Raji (cell line): ENCODE data around the gene POU3F1.

Experiments
- POLR2A ChIP-seq: IDR thresholded peaks from 2 replicates; pipeline ENCODE4 v1.6.1; 2011; ENCODE audit warnings: low read depth, low read length, control low read depth; ENCODE audit not compliant: insufficient read depth

Gene POU3F1

DNA sequence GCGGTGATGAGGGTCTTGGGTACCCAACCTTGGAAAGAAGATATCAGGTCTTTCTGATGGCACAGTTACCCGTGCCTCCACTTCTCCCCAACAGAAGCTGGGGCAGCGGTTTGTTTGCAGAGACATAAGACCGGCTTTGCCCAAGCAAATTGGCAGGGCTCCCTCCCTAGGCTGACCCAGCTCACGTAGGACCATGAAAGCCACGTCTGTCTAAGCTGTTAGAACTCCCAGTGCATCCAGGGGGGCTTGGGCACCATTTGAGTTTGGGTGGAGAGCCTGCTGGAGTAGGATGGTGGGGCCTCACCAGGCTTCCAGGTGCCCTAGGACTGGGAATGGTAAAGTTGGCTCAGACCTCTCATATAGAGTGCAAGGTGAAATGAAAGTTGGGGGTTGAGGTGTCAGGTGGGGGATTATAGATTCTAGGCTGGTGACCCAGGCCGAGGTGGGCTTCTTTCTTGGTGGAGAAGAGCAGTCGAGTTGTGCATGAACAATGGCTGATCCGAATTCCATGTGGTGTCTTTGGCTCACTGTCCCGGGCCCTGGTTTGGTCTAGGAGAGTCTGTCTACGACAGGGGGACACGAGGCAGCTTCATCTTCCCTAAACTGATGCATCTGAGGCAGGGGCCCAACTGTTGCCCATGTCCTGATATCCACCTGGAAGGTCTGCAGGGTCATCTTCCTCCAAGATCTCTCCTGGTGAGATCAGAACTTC lies 3.4 kb downstream of the POU3F1 start:
- no peak for TF ChIP-seq POLR2A

DNA sequence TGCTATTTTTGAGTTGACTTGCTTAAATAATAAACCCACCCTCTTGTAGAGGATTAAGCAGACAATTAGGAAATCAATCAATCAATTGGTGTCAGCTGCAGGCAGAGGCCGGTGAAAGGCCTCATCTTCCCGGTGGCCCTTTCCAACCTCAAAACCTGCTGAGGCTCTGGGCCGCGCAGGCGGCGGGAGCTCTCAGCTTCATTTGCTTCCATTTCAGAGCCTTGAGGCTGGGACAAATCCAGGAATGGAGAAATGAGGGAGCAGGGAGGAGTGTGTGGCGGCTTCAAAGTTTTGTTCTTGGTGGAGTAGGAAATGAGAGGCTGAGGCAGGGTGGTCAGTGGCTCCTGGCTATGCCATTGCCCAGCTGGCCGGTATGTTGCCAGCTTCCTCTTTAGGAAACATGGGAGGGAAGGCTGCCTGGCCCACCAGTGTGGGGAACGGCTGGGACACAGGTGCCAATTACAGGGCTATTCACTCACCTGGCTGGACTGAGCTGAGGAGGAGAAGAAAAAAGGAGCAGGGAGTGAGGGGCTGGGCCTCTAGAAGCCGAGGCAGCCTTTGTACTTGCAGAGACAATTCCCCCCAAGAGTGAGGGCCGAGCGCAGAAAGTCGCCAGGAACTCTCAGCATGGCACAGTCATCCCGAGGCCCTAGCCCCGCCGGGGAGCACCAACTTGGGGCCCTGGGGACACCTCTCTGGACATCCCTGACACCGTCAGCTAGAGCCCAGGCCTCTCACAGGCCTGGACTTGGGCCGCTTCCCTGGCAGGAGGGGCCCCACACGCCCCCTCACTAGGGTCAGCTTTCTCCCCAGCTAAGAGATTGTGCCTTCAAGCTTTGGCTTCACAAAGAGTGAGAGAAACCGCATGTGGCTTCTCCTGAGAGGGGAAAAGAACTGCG lies 4.4 kb downstream of the POU3F1 start:
- no peak for TF ChIP-seq POLR2A

DNA sequence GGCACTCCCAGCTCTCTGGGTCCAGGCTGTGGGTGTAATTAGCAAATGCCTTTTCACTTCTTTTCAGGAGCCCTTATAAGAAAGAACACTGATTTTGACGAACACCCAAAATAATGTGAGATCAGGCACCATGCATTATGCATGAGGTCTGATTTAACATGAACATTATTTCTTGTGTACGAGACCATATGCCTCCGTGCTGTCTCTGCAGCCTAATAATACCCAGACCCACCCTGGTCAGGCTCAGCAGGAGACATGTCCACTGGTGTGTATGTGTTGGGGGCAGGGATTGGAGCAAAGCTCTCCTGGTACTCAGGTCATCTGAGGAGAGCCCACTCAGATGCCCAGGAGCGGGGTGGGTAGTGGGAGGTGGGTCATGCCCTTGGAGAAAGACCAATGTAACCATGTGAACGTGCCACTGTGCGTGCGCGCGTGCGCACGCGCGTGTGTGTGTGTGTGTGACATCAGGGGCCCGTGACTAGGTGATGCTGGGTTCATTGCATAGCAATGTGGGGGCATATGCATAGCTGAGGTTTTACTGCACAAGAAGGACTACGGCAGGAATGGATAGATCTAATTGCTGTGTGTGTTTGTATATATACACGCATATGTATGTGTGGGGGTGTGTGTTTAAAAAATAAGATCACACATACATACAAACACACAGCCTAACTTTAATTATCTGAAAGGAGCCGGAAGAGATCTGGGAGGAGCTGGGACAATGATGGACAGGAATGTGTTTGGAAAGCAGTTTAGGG lies 7.1 kb downstream of the POU3F1 start:
- no peak for TF ChIP-seq POLR2A

DNA sequence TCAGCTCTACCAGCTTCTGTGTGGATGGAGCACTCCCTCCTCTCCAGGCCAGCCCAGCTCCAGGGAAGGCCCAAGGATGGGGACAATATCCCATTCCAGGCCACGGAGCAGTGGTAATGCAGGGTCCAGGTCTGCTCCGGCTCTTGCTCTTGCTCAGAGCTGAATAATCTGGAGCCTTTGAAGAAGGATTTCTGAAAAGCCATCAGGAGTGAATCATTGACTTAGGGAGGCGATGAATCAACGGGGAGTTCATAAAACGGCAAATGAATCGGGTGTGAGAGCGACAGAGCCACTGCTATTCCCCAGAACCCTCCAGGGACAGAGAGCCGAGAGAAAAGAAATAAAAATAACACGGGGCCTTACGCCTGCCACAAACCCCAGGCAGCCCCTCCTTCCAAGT lies 7.7 kb downstream of the POU3F1 start:
- TF ChIP-seq POLR2A, result no peak

DNA sequence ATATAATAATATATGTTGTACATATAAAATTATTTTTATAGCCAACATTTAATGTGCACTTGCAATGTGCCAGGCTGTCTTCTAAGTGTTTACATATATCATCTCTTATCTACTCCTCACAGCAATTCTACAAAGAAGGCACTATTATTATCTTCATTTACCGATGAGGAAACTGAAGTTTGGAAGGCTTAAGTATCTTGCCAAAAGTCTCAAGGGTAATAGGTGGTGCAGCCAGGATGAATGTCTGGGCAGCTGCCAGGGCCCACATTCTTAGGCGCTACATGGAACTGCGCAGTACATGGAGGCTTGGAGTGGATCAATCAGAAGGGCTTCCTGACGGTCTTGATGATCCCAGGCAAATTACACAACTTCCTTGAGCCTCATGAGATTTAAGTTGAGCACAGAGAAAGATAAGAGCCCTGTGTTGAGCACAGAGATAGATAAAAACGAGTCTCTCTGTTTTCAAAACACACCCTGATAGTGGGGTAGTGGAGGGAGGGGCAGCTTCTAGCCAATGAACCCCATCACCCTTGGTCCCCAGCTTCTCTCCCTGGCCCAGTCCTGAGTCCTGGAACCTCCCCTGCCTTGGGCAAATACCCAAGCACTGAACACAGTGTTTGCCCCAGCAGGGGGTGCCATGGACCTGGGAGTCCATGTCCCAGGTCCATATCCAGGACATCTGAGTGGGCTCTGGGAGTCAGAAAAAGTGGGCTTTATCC lies 9.2 kb downstream of the POU3F1 start:
- TF ChIP-seq POLR2A, result no peak

DNA sequence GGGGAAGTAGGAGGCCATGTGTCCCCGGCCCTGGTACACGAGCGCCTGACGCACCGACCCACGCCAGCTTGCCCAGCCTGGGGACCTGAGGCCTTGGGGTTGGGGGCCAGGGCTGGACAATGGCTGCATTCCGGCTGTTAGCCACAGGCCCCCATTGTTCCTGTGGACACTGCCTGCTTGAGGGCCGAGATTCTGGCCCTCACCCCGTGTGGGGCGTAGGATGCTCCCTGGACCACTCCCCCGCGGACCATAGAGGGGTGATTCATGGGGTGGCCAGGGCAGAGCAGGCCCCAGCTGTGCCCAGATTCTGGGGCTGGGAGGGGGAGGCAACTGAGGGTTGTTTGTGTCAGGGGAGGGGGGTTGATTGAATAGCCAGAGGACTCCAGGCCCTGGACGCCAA lies 11.7 kb downstream of the POU3F1 start:
- no peak for TF ChIP-seq POLR2A

DNA sequence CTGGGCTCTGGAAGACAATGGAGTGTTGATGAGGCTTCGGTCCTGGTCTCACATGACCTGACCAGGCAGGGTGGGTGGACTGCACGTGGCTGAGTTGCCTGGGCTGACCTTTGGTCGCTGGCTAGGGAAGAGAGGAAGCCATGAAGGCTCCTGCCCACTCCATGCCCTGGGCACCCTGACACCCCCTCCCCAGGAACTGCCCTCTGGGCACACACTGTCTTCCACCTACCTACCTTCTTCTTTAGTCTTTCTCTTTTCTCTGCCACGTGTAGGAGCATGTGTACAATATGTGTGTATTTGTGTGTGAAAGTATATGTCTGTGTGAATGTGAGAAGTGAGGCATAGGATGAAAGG lies 15.1 kb downstream of the POU3F1 start:
- TF ChIP-seq POLR2A, result no peak

DNA sequence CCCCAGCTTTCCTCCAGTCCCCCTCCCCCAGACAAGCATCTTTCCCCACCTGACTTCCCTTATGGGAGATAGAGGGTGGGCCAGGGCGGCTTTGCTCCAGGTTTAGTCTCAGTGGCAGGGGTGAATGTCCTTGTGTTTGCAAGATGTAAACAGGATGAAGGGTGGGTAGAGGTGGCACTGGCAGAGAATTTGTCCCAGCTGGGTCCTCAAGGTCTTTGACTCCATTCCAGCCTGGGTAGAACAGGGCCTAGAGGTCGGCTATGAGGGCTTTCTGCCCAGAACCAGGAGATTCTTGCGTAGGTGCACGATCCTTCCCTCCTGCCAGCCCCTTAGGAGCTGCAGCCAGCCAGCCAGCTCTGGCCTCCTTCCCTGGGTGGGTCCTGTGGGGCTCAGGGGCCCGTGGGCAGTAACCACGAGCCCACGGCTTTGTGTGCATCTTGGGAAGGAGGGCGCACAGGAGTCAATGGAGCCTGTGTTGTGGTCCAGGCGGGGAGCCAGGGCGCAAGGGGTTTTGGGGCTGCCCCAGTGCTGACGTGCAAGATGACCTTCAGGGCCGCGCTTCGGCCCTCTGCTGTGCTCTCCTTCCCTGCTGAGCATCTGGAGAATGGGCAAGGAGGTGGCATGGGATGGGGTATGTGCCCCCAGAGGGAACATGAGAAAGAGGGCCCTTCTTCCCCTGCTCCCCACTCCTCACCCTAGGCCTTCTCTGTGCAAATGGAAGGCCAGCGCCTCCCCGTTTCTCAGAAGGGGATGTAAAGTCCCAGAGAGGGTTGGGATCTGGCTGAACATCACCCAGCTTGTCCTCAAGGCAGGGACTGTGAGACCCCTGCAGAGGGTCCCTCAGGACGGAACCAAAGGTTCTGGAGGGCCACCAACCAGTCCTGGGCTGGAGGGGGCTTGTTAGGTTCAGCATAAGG lies 15.7 kb downstream of the POU3F1 start:
- no peak for TF ChIP-seq POLR2A

DNA sequence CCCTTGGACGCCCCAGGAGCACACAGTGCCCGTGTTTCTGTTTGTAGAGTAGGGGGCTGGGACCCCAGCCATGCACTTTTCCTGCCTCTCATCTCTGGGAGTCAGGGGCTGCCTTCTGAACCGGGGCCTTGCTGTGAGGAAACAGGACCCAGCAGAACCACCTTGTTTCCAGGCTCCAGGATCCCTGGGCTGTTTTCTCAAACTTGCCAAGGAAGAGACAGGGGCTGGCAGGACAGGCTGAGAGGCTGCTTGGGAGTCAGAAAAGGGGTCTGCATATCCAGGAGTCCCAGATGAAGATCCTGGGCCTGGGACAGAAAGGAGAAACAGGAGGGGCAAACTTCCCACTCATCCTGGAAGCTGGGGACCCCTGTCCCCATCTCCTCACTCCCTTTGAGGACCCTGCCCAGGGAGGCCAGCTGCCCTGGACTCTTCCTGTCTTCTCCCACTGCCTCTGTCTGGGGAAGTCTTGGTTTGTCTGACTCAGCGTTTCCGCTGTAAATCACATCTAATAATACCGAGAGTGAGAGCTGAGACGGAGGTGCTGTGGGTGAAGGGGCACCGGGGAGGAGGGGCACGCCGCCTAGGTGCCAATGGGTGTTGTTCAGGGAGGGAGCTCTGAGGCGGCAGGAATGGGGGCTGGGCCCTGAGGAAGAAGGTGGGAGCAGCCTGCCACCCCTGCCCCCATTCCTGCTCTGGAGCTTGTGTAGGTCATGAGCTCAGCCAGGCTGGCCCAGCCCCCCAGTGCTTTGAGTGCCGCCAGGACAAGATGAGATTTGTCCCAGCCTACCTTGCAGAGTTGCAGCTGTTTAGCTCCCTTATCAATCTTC lies 16.7 kb downstream of the POU3F1 start:
- TF ChIP-seq POLR2A, result no peak

DNA sequence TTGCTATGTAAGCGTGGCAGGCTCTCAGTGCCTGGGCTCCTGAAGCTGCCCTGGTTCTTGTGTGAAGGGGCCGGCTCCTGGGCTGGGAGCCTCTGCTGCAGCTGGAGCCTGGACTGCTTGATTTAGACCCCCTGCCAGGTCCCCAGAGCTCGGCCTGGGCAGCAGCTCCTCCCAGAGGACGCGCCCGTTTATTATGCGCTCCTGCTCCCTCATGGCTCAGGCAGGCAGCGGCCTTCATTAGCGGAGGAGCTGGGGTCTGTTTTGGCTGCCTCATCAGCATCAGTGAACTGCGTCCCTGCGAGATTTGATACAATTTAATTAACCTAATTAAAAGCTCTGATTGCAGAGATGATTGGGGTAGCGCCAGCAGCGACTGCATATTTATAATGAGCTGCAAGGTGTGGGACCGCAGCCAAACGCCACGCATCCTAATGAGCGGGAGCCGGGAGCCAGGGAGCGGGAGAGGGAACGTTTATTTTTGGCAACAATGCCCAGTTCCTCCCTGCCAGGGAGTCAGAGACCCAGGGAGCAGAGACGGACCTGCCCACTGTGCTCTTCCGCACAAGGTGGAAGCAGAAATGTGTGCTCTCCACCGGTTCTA lies 17.4 kb downstream of the POU3F1 start:
- no peak for TF ChIP-seq POLR2A

DNA sequence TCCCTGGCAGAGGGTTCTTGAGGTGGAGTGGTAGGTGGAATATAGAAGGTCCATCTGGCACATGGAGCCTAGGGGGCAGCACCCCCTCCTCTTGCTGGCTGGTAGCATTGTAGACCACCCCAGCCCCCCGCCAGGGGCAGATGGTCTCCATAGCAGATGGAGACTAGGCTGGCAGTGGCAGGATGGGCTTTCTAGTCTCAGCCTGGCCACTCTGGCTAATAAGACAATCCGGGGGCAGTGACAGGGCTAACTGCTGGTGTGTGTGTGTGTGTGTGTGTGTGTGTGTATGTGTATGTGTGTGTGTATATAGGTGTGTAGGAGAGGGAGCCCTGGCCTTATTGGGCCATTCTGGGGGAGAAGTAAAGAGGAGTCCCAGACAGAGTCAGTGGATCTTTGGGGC lies 17.9 kb downstream of the POU3F1 start:
- no peak for TF ChIP-seq POLR2A

DNA sequence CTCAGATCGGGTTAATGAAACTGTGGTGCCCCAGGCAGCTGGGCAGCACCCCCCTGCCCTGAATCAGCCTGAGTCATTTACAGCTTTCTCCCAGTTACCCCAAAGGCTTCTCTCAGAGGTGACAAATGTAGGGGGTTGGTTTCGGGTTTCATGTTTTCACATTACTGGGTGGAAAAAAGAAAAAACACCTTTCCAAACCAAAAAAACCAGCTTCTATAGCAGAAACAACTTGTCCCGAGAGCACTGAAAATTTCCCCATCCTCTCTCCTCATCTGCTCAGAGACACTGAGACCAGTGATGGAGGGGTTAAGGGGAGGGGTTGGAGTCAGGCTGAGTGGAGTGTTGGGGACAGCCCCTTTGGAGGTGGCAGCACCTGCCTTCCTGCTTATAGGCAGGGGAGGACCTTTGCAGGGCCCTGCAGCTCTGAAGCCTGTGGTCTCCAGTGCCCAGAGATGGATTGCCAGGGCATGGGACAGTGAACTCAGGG lies 18.4 kb downstream of the POU3F1 start:
- no peak for TF ChIP-seq POLR2A
